GM04504 (cell line): ENCODE results near the gene MAP4K2.
"Not testable (repeated sequence)": the region's sequence is repeated elsewhere in the genome, so short reads cannot be mapped to it uniquely, and the experiment has no call there.

ENCODE experiments used
- DNase-seq: peaks from one replicate; pipeline ENCODE4 v3.0.0-alpha.2; 2012; ENCODE audit warnings: low read depth

The MAP4K2 gene

DNA sequence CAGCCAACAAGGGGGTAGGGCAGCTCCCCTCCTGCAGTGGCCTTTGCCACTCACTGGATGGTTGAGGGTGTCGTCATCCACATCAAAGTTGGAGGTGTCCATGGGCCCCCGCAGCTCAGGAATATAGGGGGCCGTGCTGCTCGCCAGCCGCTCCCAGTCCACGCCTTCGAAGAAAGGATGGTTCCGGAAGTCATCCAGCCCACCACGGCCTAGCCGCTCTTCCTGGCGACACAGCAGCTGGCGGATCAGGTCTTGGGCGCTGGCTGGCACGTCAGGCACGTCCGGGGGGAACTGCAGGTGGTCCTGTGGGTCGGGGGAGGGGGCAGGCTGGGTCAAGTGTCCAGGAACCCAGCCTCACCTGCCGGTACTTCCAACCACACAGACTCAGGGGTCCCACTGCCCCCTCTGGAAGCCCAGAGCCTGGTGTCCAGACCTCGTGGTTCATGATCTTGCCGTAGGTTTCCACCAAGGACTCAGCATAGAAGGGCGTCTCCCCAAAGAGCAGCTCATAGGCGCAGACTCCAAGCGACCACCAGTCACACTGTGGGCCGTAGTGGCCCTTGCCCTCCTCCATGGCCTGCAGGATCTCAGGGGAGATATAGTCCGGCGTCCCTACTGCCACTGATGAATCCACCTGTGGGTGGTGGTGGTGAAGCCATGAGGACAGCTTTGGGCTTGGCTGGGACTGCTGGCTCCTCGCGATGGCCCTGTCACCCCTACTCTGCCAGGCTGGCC is 35.8 kb upstream of the MAP4K2 start:
- no peak for DNase-seq

GRCh38 chr11:64837887-64838351 is 34.9 kb upstream of the MAP4K2 start:
- DNase-seq = no peak

- DNase-seq = no peak
Observed at GRCh38 chr11:64836448-64837072, 33.5 kb upstream of the MAP4K2 start.

DNA sequence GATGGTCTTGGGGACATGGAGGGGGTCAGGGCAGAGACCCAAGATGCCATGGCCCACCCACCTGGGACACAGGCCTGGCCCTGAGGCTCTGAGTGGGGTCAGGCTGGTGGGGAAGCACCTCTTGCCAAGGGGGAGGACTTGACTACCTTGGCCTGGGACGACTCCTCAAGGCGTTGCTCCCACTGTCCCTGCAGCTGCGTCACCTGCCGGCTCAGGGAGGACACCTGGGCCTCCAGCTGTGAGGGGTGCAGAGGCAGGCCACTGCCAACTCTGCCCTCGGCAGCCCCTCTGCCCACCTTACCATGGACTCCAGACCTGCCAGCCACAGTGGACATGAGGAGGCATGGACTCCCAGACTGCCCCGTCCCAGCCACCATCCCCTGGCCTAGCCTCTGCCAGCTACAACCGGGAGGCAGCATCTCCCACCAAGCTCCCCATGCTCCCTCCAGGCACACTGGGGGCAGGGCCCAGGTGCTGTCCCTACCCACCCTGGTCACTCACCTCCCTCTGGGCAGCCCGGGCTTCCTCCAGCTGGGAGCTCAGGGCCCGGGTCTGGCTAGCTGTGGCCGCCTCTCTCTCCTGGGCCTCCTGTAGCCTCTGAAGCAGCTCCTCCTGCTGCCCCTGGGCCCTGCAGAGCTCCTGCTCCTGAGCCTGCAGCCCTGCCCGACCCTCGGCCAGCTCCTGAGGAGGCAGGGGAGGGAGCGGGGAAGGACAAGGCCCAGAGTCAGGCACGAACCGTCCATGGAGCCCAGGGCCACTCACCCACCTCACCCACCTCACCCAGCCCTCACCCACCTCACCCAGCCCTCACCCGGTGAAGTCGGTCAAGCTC is 32.8 kb upstream of the MAP4K2 start:
- DNase-seq = no peak

DNA sequence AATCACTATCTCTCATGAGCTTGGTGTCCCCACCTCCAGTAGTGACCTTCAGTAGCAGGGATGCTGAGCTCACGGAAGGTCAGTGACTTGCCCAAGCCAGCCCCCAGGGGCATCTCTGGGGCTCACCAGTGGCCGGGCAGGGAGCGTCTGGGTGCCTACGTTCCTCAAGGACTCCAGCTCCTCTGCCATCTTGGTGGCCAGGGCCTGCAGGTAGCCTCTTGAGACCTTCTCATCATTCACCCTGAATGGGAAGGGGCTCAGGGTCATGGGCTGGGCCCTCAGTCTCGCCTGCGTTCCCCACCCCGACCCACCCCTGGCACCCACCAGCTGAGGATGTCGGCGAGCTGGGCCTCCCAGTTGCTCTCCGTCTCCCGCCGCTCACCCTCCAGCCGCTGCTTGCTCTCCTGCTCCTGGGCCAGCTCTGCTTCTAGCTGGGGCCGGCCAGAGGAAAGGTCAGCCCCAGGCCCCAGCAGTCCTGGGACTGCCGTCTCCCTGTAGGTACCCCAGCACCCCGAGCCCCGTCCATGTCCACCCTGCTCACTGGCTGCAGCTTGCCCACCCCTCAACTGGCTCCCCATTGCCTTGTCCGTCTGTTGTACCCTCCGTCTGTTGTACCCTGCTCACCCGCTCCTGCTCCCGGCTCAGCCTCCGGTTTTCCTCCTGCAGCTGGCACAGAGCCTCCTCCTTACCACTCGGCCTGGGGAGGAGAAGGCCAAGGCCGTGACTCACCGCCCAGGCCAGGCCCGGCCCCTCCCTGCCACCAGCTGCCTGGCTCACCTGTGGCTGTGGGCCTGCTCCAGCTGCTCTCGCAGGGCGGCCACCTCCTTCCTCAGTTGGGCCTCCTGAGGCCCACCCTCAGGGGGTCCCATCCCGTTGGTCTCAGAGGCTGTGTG is 32.0 kb upstream of the MAP4K2 start:
- DNase-seq = no peak

- DNase-seq = no peak
Observed at GRCh38 chr11:64834031-64834722, 31.2 kb upstream of the MAP4K2 start.

DNA sequence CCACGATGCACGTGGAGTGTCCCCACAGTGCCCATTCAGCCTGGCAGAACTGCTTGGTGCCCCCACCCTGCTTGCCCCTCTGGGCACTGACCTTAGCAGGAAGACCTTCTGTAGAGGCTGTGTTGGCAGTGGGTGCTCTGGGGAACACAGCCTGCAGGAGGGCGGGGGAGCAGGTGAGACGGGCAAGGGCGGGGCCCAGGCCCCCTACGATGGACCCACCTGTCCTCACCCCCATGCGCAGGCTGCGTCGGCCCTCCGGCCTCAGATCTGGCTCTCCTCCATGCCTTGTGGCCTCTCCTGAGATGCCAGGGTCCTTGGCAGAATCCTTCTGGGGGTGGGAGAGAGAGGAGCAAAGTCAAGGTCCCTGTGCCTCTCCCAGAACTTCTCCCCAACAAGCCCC is 30.5 kb upstream of the MAP4K2 start:
- no peak for DNase-seq

DNA sequence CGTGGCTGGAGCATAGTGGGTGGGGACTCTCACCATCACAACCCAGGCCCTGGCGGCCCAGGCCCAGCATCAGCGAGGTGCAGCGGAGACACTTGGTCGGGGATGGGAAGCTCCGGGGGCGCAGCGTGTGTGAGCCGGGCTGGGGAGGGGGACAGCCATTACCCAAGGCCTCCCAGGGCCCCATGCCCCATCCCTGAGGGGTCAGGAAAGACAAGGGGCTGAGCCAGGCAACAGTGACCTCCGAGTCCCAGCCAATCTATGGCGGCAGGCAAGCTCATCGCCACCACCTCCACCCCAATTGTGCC is 30.1 kb upstream of the MAP4K2 start:
- no peak for DNase-seq

DNA sequence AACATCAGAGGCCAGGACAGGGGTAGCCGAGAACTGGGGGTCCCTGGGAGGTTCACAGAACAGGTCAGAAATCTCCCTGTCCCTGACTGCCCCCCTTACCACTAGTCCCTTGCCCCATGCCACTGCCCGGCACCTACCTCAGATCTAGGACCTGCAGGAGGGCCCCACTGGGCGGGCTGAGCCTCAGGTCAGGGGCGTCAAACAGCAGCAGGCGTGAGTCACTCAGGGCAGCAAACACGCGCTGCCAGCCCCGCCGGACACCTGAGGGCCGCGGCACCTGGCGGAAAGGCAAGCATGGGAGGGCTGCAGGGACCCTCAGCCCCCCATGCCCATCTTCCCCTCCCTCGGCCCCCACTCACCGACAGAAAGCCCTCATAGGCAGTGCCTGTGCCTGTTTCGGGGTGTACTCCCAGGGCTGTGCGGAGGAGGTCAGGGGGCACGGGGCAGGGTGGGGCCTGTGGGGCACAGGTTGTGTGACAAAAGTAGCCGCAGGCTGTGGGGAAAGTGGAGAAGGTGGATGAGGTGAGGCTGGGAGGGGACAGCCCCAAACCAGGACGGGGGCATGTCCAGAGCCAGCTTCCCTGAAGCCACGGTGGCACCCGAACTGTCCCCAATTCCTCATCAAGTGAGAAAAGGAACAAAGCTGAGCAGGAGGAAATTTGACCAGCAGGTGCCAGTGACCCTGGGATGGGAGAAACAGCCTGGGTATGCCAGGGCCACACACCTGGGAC is 29.6 kb upstream of the MAP4K2 start:
- DNase-seq = no peak

DNA sequence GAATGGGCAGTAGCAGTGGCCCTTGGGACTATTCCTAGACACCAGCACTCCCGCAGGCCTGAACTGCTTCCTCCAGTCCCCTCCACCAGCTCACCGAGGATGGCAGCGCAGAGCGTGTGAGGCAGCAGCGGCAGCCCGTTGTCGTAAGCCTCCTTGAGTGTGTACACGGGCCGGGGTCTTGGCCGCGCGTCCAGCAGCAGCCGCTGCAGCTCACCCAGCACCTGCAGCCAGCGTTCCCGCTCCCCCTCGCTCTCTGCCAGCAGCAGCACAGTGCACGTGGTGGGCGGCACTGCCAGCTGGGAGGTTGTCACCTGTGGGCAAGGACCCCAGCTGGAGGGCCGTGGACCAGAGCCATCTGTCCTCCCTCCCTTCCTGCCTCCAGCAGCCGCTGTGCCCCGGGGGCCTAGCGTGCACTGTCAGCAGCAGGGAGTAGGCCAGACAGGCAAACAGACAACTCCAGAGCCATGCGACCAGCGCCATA is 28.4 kb upstream of the MAP4K2 start:
- DNase-seq = no peak

GRCh38 chr11:64829536-64830251 is 26.7 kb upstream of the MAP4K2 start:
- no peak for DNase-seq

- DNase-seq = no peak
Observed at GRCh38 chr11:64827451-64827839, 24.4 kb upstream of the MAP4K2 start.

DNA sequence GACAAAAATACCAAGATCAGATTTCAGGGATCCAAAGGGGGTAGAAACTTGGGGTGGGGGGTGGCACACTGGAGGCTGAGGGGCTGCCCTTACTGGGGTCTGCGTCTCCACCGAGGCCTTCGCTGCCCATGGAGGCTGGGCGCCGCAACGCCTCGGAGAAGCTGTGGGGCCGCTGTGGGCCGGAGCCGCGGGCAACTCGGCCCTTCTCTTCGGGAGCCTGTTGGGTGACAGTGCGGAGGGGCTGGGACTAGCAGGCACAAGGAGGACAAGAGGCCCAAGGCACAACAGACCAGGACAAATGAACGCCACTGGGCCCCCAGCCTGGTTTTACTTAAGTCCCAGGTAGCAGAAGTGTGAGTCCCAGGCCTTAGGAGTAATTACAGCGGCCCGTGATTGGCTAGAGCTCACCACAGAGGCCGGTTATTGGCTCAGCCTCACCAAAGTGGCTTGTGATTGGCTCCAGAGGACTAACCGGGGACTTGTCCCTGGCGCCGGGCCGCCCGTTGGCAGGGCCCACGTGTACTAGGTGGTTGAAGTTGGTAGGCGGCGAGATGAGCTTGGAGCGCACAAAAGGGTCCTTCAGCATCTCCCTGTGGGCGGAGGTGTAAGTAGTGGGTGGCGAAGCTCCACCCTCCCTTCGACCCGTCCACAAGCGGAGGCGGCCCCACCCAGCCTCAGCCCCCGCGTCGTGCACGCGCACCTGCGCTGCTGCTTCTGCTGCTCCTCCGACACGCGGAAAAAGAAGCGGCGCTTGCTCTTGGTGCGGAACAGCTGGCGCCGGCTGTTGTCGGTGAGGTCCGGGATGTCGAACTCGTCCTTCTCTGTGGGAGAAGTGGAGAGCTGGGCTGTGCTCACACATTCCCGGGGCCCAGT is 23.8 kb upstream of the MAP4K2 start:
- no peak for DNase-seq

DNA sequence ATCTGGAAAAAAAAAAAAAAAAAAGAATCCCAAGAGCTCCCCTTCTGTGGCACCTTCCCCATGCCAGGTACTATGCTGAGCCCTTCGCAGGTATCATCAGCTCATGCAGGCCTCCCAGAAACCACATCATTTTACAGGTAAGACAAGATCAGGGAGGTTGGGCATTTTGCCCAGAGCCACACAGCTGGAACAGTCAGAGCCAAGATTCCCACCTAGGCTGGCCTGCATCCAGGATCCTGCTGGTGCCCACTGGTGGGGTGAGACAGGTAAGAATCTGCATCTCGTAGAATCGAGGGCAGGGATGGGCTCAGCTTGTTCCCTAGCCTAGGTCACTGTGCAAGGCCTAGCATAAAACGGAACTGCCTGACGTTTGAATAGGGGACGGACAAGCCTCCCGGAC is 23.0 kb upstream of the MAP4K2 start:
- no peak for DNase-seq

DNA sequence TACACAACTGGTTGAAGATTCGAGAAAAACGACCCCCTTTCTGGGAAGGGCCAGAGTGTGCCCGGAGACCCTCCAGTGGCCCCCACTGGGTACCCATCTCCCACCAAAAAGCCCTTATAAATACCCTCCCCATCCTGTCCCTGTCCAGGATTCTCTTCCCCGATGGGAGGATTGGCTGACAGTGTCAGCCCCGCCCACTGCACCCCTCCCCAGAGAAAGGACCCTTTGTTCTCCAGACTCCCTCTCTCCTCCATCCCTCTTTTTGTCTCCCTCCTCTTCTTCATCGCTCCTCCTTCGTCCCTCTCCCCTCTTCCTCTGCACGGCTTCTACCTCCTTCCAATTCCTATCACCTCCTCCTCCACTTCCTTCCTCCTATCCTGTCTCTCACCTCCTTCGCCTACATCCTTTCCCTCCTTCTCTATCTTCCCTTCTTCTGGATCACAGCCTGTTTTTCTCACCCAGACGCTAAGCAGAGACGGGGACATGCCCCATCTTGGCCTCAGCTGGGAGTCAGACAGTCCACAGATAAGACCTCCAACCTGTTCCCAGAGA is 20.6 kb upstream of the MAP4K2 start:
- DNase-seq = no peak

DNA sequence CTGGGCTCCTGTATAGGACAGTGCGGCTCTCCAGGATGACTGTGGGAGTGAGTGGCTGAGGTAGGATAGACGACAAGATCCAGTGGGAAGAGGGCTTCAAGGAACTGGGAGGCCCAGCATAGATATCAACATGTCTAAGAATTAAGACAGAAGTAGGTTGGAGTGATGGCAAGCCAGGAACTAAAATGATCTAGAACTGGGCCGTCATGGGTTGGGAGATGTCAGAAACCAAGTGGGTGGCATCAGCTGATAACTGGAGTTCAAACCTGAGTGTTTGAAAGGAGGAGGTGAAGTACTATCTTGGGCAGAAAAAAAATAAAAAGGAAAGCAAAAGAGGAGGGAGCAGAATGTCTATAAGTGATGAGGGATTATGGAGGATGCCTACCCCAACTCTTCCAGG is 14.5 kb upstream of the MAP4K2 start:
- no peak for DNase-seq

DNA sequence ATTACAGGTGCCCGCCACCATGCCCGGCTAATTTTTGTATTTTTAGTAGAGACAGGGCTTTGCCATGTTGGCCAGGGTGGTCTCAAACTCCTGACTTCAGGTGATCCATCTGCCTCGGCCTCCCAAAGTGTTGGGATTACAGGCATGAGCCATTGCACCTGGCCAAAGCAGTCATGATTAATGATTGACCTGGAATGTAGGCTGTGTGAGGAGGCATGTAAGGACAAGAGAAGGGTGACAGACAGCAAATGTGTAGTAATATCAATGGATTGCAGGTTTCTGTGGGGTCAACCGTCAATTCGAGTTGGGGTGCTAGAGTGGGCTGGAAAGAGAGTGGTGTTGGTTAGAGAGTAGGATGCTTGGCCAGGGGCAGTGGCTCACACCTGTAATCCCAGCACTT is 12.4 kb upstream of the MAP4K2 start:
- DNase-seq = not testable (repeated sequence)

DNA sequence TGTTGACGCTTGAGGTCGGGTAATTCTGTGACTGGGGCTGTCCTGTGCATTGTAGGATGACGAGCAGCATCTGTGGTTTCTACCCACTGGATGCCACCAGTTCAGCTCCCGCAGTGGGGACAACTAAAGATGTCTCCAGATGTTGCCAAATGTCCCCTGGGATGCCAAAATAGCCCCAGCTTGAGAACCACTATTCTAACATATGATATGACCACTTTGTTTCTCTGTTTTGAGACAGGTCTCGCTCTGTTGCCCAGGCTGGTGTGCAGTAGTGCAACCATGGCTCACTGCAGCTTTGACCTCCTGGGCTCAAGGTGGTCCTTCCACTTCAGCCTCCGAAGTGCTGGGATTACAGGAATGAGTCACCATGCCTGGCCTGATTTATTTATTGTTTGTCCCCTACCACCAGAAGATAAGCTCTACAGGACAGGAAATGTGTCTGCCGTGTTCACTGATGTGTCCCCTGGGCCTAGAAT is 11.7 kb upstream of the MAP4K2 start:
- DNase-seq = no peak

GRCh38 chr11:64813826-64814225 is 10.8 kb upstream of the MAP4K2 start:
- DNase-seq = no peak
